Renal pelvis (tissue), 12 donors: ENCODE data around the gene LRRC73. TPM values are rescaled to one million over a fixed set of nuclear protein-coding genes. Genes with fewer than 3 reads are reported as not detected.
"Not testable (repeated sequence)": the region's sequence is repeated elsewhere in the genome, so short reads cannot be mapped to it uniquely, and the experiment has no call there.

Experiments used
- DNase-seq: peaks from one replicate; pipeline ENCODE4 v3.0.0-alpha.2; 2013
- long read RNA-seq, 16 experiments: transcript quantifications; one replicate each; lab custom pipeline, GENCODE V29; 2026
- polyA plus RNA-seq, 3 donors: library from polyadenylated mRNA; unstranded; fragments of 120-200 nt; gene quantifications; one replicate each; pipeline ENCODE4 v1.2.1, GENCODE V29; 2013; ENCODE audit not compliant: insufficient read length in 3 of 3

LRRC73 gene, protein sequence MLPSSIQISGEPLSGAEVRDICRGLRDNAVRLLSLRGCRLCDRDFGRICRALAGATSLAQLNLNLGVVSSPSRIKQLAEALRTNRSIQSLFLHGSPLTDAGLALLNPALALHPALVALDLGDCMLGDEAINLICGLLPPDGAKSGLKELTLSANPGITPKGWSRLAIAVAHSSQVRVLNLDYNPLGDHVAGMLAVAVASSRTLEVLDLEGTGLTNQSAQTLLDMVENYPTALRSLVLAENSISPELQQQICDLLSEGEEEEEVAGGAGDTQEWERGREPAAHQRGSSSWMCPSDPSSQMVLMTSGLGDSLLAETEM
- polyA plus RNA-seq: 1 to 10 TPM; 1.2 to 1.6 (median 1.4) TPM
- long read RNA-seq, donor 1: 0 reads
- long read RNA-seq, donor 2, partial matches to known transcripts: 0 of 2 reads
- long read RNA-seq, donor 2, other reads (novel, unspliced or antisense): 0 of 2 reads
- long read RNA-seq, donor 3: 0 reads
- long read RNA-seq, donor 4, partial matches to known transcripts: 0 of 1 reads
- long read RNA-seq, donor 4, other reads (novel, unspliced or antisense): 0 of 1 reads
- long read RNA-seq, donor 5, partial matches to known transcripts: 0 of 1 reads
- long read RNA-seq, donor 5, other reads (novel, unspliced or antisense): 0 of 1 reads
- long read RNA-seq, donor 6: 0 reads
- long read RNA-seq, donor 7, partial matches to known transcripts: 0 of 1 reads
- long read RNA-seq, donor 7, other reads (novel, unspliced or antisense): 0 of 1 reads
- long read RNA-seq, donor 8: 0 reads
- long read RNA-seq, donor 9, partial matches to known transcripts: 0 of 3 reads
- long read RNA-seq, donor 9, other reads (novel, unspliced or antisense): 0 of 3 reads
- long read RNA-seq, donor 10, partial matches to known transcripts: 0 of 1 reads
- long read RNA-seq, donor 10, other reads (novel, unspliced or antisense): 0 of 1 reads
- long read RNA-seq, donor 11: 0 reads
- long read RNA-seq, donor 12: 0 reads
- long read RNA-seq, donor 13: 0 reads
- long read RNA-seq, donor 14, partial matches to known transcripts: 0 of 1 reads
- long read RNA-seq, donor 14, other reads (novel, unspliced or antisense): 0 of 1 reads
- long read RNA-seq, donor 15, partial matches to known transcripts: 0 of 1 reads
- long read RNA-seq, donor 15, other reads (novel, unspliced or antisense): 0 of 1 reads
- long read RNA-seq, donor 16: 0 reads

DNA sequence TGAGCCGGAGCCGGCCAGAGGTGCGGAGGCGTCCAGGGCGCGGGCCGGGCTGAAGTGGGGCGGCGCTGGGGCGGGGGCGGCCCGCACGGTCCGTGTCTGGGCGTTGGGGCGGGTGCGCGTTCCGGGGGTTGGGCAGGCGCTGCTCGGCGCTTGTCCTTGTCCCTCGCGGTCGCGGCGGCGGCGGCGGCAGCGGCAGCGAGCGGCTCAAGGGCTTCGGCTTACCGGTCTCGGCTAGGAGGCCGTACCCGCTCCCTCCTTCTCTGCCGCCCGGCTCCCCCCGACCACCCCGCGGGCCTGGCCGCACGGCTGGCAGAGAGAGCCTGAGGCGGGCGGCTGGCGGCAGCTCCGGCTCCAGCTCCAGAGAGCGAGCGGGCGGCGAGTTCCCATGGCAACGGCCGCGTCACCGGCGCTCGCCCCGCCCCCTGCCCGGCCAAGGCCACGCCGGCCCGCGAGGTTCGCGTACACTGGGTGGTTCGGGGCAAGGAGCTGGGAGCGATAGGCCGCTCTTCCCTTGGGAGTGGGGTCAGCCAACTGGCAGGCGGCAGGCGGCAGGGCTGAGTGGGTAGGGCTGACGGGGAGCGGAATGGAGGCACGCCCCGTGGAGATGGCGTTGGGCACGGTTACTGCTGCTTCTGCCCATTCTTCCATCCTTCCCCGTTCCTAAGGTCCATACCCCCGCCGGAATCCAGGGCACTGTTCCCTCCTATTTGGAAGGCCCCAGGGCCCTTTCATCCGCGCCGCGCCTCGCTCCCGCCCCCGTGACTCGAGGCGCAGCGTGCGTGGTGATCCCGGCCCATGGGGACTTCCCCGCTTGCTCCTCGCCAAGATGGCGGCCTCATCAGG is at the start of gene LRRC73:
Gene LRRC73, minus strand, starts transcription at position 363 of the 843 bp plus-strand sequence. CDS start 561 bp downstream, outside the sequence.
- DNase-seq: peak; percentile 79

GRCh38 chr6:43559328-43559727 is 49.2 kb upstream of the LRRC73 start:
- DNase-seq: no peak

- DNase-seq: not testable (repeated sequence)
Observed at GRCh38 chr6:43557620-43558019, 47.5 kb upstream of the LRRC73 start.

GRCh38 chr6:43547222-43547621 is 37.1 kb upstream of the LRRC73 start:
- DNase-seq: no peak

GRCh38 chr6:43544461-43544860 is 34.3 kb upstream of the LRRC73 start:
- DNase-seq: no peak

DNA sequence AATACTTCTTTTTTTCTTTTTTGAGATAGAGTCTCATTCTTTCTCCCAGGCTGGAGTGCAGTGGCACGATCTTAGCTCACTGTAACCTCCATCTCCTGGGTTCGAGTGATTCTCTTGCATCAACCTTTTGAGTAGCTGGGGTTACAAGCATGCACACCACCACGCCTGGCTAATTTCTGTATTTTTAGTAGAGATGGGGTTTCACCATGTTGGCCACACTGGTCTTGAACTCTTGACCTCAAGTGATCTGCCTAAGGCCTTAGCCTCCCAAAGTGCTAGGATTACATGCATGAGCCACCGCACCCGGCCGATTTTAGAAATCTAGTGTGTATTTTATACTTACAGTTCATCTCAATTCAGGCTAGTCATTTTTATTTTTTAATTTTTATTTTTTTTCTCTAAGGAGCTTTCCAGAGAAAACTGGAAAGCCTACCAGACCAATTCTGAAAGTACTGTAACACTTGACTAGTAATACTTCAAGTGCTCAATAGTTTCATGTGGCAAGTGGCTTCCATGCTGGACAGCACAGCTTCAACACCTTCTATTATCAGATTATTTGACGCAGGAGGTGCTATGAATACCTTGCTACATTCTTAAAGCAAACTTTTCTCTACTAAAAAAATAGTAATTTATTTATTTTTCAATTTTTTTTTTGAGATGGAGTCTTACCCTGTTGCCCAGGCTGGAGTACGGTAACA is 31.8 kb upstream of the LRRC73 start:
- DNase-seq: no peak

DNA sequence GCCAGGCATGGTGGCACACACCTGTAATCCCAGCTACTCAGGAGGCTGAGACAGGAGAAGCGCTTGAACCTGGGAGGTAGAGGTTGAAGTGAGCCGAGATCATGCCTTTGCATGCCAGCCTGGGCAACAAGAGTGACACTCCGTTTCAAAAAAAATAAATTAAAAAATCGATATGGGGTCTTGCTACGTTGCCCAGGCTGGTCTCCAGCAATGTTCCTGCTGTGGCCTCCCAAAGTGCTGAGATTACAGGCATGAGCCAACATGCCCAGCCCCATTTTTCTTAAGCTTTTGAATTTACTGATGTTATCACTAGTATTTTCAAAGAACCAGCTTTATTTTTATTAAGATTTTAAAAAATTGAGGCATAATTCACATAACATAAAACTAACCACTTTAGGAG is 30.4 kb upstream of the LRRC73 start:
- DNase-seq: no peak

DNA sequence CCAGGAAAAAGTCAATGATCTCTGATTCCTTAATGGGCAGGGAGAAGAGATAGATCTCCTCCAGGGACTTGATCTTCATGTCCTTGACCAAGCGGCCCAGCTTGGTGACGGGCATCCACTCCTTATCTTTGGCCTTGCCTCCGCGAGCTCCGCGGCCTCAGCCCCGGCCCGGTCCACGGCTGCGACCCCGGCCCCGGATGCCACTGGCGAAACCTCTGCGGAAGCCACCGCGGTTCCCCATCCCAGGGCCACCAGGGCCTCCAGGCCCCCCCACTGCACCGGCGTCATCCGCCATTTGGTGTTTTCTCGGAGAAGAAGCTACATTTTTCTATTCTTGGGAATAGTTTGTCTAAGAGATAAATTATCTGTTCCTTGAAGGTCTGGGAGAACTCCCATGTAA is 29.3 kb upstream of the LRRC73 start:
- DNase-seq: not testable (repeated sequence)

GRCh38 chr6:43538986-43539385 is 28.8 kb upstream of the LRRC73 start:
- DNase-seq: not testable (repeated sequence)

DNA sequence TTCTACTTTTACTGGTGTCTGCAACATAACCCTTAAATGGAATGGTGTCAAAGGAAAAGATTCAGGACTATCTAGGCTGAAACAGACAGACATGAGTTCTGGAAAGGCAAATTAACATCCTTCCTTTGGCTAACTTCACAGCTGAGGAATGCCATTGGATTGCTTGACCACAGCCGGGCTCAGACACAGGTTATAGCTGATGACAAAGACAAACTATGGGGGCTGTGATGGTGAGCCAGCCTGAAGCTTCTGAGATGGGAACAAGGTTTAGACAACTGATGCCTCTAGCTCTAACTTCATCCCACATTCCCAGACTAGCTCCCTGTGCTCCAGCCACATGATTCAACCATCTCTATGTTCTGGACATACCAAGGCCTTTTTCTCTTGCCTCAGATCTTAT is 22.1 kb upstream of the LRRC73 start:
- DNase-seq: no peak

GRCh38 chr6:43524483-43524961 is 14.4 kb upstream of the LRRC73 start:
- DNase-seq: no peak

DNA sequence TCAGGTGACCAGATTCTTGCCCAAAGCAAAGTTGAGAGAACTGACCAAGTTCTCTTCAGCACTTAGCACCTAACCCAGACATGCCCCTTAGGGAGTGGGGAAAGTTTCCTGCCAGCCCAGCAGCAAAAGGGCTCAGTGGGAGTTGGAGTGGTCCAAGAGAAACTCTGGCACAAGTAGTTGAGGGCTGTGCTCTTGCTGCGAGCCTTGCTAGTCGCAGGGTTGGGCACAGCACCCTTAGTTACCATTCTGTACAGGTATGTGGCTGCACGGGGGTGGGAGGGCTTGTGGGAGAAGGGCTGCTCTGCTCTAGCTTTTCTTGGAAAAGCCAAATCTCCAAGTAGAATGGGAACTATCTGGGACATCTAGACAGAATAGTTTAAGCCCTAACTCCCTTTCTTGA is 13.1 kb upstream of the LRRC73 start:
- no peak for DNase-seq

- no peak for DNase-seq
Observed at GRCh38 chr6:43522547-43523261, 12.6 kb upstream of the LRRC73 start.

GRCh38 chr6:43521836-43522235 is 11.7 kb upstream of the LRRC73 start:
- no peak for DNase-seq

- DNase-seq: no peak
Observed at GRCh38 chr6:43520097-43520496, 10.0 kb upstream of the LRRC73 start.

DNA sequence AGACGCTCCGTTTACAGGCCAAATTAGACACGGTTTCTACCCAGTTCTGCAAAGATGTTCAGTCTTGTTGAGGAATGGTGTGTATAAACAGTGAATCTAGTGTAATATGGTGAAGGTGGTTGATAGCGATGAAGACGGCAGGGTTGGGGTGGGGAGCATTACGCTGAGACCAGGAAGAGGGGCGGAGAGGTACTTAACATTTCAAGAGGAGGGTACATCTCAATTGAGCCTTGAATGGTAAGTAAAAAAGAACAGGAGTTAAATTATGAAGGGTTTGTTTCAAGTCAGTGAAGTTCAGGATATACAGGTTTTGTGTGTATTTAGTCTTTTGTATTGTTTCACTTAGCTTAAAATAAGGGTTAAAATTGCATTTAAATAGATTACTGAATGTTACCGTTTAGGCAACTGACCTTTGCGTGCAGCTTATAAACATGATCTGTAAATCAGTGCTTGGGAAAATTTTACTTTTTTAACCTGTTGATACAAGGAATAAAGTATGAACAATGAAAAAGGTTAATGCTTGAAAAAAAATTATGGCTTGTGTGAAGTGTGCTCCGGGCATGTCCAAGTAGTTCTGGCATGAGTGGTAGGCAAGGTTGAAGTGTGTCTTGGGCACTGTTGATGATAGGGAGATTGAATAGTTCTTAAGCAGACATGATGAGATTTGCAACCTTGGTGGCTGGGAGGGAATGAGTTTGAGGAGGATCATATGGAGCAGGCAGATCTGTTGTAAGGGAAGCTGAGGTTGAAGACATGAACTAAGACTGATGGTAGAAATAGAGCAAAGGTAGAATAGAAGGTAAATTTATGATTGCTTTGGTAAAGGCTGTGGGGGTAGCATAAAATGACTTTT is 7.6 kb upstream of the LRRC73 start:
- no peak for DNase-seq

DNA sequence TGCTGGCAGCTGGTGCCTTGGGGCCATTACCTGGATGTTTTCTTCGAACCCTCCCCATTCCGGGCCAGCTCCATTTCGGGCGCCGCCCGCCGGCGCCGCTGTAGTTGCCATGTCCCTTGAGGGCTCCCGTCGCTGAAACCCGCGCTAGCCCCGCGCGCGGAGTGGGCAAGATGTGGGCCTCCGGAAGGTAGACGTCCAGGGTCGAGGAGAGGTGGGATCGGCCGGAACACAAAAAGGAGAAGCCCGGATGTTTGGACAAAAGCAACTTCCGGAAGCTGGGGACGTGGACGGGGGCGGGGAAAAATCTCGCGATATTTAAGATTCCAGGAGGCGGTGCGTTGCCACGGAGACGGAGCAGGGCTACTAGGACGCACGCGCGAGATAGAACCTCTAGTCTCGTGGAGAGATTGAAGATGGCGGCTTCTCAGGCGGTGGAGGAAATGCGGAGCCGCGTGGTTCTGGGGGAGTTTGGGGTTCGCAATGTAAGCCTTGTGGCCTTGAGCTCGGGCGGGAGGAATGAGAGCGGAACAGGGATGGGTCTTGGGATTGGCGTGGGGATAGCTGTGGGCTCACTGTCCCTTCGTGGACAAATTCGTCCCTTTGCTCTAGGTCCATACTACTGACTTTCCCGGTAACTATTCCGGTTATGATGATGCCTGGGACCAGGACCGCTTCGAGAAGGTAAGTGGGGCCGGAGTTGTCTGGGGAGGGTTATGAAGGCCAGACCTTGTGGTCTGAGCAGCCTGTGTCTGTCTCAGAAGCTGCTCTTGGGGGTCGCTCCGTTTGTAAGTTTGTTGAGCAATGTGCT is 6.8 kb upstream of the LRRC73 start, which contains the start of the genes POLR1C and YIPF3:
Gene POLR1C, plus strand, starts transcription at position 393 of the 808 bp plus-strand sequence. Its CDS starts 21 bp downstream, at position 414.
Gene YIPF3, minus strand, starts transcription at position 230 of the 808 bp plus-strand sequence. Its CDS starts 119 bp downstream, at position 111.
- DNase-seq: peak; percentile 98

GRCh38 chr6:43516367-43516696 is 6.2 kb upstream of the LRRC73 start:
- DNase-seq: no peak
